Panc1 (cell line): ENCODE measurements around the gene NGB. TPM values are rescaled to one million over a fixed set of nuclear protein-coding genes. Genes with fewer than 3 reads are reported as not detected.

Experiments used
- ATAC-seq: fragments of 200-7000 bp; cut with Tn5 transposase; 2 replicates; pipeline ENCODE4 v1.9.1; 2020; ENCODE audit warnings: mild to moderate bottlenecking, moderate library complexity
- BruUV-seq: library from RNA; stranded (reverse); fragments of 400-500 nt; replicated peaks from 2 replicates; lab custom pipeline; 2021; lab: Mats Ljungman, UMichigan
- CTCF ChIA-PET: fragments of 300-600 bp; sonication (Branson Sonifier 250); formaldehyde crosslinking; loops from one replicate; lab custom pipeline; 2022; ENCODE audit warnings: antibody characterized with exemption; lab: Charles Lee
- POLR2A ChIA-PET: fragments of 300-600 bp; sonication (Branson Sonifier 250); formaldehyde crosslinking; loops from one replicate; lab custom pipeline; 2022; ENCODE audit warnings: antibody characterized with exemption; lab: Charles Lee
- DNase-seq: peaks from one replicate; pipeline ENCODE4 v3.0.0-alpha.2; 2010; ENCODE audit warnings: low read depth, low spot score
- H3K27ac ChIP-seq: 2 replicates; pipeline ENCODE4 v1.5.1; 2011; ENCODE audit warnings: mild to moderate bottlenecking, low read length, inconsistent platforms
- H3K27me3 ChIP-seq: fragments of 200-500 bp; sonication (Bioruptor generic); 2 replicates; pipeline ENCODE4 v1.6.0; 2014; ENCODE audit warnings: low read length, inconsistent platforms; ENCODE audit not compliant: control insufficient read depth, insufficient read depth
- H3K36me3 ChIP-seq: fragments of 200-500 bp; sonication (Bioruptor generic); 2 replicates; pipeline ENCODE4 v1.5.1; 2014; ENCODE audit warnings: inconsistent platforms, mild to moderate bottlenecking, low read length, moderate library complexity; ENCODE audit not compliant: control insufficient read depth, insufficient read depth
- H3K4me1 ChIP-seq: 2 replicates; pipeline ENCODE4 v1.5.1; 2011; ENCODE audit warnings: inconsistent platforms, mild to moderate bottlenecking, low read length, moderate library complexity; ENCODE audit not compliant: control insufficient read depth, insufficient read depth
- H3K4me3 ChIP-seq, 2 experiments: 2 replicates each; pipeline ENCODE4 v1.5.1; 2011 to 2012; ENCODE audit warnings: low read depth in 2 of 2, low read length in 2 of 2, mild to moderate bottlenecking in 2 of 2, inconsistent platforms in 1 of 2, moderate library complexity in 1 of 2
- H3K9me3 ChIP-seq: fragments of 200-500 bp; sonication (Bioruptor generic); 2 replicates; pipeline ENCODE4 v1.5.1; 2014; ENCODE audit warnings: low read depth, mild to moderate bottlenecking, inconsistent platforms, low read length, moderate library complexity; ENCODE audit not compliant: control insufficient read depth, insufficient read depth
- POLR2AphosphoS5 ChIP-seq: IDR thresholded peaks from 2 replicates; pipeline ENCODE4 v1.6.1; 2012; ENCODE audit warnings: mild to moderate bottlenecking, low read depth, low read length, moderate library complexity
- SIN3A ChIP-seq: IDR thresholded peaks from 2 replicates; pipeline ENCODE4 v1.6.1; 2012; ENCODE audit warnings: low read depth, mild to moderate bottlenecking, low read length, moderate library complexity, borderline replicate concordance; ENCODE audit not compliant: insufficient read depth
- TCF7L2 ChIP-seq: IDR thresholded peaks from 2 replicates; pipeline ENCODE4 v1.6.1; 2011; ENCODE audit warnings: mild to moderate bottlenecking, low read depth, low read length, inconsistent platforms
- in situ Hi-C: cut with HindIII; loops from 2 replicates; pipeline ENCODE4 v1.10.0; 2016; ENCODE audit warnings: low sequenced_read_pairs, low pct_unique_long_range_greater_than_20kb
- intact Hi-C: fragments of 100-400 bp; cut with micrococcal nuclease; formaldehyde crosslinking; loops from one replicate; pipeline ENCODE4 v1.10.0; 2022; ENCODE audit not compliant: unreplicated experiment
- total RNA-seq: library from RNA; stranded (reverse); gene quantifications from one replicate; pipeline ENCODE4 v1.2.1, GENCODE V29; 2021; ENCODE audit not compliant: unreplicated experiment
- TF ChIP-seq, protein P1 (sequence below), 2 experiments: IDR thresholded peaks; 2 replicates each; pipeline ENCODE4 v1.6.1; 2011 to 2012; ENCODE audit warnings: low read depth in 2 of 2, control low read depth in 1 of 2, low read length in 1 of 2, mild to moderate bottlenecking in 1 of 2, moderate library complexity in 1 of 2; ENCODE audit not compliant: insufficient read depth in 1 of 2
- TF ChIP-seq, protein P2 (sequence below): fragments of 450-650 bp; IDR thresholded peaks from 2 replicates; pipeline ENCODE4 v1.5.1; 2017; ENCODE audit warnings: mild to moderate bottlenecking

Gene NGB
- total RNA-seq, 1 experiment from 2014 or later: not detected

DNA sequence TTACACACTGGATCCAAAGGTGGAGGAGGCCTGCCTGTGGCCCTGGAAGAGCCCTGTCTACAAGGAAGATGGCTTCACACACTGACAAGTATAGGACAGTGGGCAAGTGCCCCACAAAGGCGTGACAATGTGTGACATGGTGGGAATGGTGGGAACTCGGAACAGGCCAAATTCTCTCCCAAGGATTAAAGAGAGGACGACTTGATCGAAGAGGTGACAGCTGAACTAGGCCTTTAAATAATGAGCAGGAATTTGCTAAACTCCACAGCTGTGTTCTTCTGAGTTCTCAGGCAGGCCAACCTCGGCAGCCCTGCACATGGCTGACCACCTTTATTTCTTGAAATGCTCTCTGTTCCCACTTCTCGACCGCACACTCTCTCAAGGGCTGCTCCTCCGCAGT is 25.9 kb upstream of the NGB start:
- TF ChIP-seq, protein P1, sequence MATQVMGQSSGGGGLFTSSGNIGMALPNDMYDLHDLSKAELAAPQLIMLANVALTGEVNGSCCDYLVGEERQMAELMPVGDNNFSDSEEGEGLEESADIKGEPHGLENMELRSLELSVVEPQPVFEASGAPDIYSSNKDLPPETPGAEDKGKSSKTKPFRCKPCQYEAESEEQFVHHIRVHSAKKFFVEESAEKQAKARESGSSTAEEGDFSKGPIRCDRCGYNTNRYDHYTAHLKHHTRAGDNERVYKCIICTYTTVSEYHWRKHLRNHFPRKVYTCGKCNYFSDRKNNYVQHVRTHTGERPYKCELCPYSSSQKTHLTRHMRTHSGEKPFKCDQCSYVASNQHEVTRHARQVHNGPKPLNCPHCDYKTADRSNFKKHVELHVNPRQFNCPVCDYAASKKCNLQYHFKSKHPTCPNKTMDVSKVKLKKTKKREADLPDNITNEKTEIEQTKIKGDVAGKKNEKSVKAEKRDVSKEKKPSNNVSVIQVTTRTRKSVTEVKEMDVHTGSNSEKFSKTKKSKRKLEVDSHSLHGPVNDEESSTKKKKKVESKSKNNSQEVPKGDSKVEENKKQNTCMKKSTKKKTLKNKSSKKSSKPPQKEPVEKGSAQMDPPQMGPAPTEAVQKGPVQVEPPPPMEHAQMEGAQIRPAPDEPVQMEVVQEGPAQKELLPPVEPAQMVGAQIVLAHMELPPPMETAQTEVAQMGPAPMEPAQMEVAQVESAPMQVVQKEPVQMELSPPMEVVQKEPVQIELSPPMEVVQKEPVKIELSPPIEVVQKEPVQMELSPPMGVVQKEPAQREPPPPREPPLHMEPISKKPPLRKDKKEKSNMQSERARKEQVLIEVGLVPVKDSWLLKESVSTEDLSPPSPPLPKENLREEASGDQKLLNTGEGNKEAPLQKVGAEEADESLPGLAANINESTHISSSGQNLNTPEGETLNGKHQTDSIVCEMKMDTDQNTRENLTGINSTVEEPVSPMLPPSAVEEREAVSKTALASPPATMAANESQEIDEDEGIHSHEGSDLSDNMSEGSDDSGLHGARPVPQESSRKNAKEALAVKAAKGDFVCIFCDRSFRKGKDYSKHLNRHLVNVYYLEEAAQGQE (IDR thresholded peaks at IDR 0.05; ENCODE audit: insufficient read depth in 1 of 2, low read depth in 2 of 2, low read length in 1 of 2): no peak
- TF ChIP-seq SIN3A (no peak), TCF7L2 (no peak), POLR2AphosphoS5 (no peak)
- TF ChIP-seq, protein P2, sequence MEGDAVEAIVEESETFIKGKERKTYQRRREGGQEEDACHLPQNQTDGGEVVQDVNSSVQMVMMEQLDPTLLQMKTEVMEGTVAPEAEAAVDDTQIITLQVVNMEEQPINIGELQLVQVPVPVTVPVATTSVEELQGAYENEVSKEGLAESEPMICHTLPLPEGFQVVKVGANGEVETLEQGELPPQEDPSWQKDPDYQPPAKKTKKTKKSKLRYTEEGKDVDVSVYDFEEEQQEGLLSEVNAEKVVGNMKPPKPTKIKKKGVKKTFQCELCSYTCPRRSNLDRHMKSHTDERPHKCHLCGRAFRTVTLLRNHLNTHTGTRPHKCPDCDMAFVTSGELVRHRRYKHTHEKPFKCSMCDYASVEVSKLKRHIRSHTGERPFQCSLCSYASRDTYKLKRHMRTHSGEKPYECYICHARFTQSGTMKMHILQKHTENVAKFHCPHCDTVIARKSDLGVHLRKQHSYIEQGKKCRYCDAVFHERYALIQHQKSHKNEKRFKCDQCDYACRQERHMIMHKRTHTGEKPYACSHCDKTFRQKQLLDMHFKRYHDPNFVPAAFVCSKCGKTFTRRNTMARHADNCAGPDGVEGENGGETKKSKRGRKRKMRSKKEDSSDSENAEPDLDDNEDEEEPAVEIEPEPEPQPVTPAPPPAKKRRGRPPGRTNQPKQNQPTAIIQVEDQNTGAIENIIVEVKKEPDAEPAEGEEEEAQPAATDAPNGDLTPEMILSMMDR: no peak
- no peaks in the 10 kb centered on the region for H3K27me3 ChIP-seq
- no TSS peak for BruUV-seq
- no peak overlapping the region for H3K27ac ChIP-seq
- ATAC-seq: no peak
- DNase-seq: no peak
- no peaks in the 10 kb centered on the region for H3K9me3 ChIP-seq
- in situ Hi-C loops: no loop called here
- no peaks in the 10 kb centered on the region for H3K4me1 ChIP-seq
- intact Hi-C loops: loop anchor here (5.0 kb wide), 1 partner anchor 145 kb away; no protein-coding TSS in a partner anchor
- ChIA-PET CTCF (no interaction called here), POLR2A (no interaction called here)
- no peak overlapping the region for H3K4me3 ChIP-seq
- no peaks in the 10 kb centered on the region; the same call in 1 of the 2 replicates for H3K36me3 ChIP-seq

DNA sequence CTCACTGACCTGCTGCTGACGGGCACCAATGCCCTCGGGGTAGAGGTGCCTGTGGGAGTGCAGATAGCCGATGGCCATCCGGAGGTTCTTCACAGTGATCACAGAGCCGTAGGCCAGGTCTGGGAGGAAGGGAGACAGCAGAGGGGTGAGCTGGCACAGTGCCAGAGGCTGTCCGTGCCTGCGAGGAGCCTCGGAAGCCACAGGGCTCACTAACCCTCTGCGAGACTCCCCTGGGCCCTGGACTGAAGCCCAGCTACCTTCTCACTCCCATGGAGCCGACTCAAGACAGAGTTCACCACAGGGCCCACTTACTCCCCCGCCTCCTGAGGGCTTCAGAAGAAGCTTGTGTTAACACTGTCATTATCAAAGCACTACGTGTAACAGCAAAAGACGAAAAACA is 25.1 kb upstream of the NGB start:
- Histone ChIP-seq H3K27me3 (no peaks in the 10 kb centered on the region), H3K4me3 (no peak overlapping the region), H3K27ac (no peak overlapping the region), H3K36me3 (no peaks in the 10 kb centered on the region; the same call in 1 of the 2 replicates), H3K4me1 (no peaks in the 10 kb centered on the region), H3K9me3 (no peaks in the 10 kb centered on the region)
- CTCF ChIA-PET: no interaction called here
- intact Hi-C loops: loop anchor here (5.0 kb wide), 1 partner anchor 144 kb away; no protein-coding TSS in a partner anchor
- POLR2A ChIA-PET: no interaction called here
- ATAC-seq (no peak), DNase-seq (no peak)
- no TSS peak for BruUV-seq
- in situ Hi-C loops: no loop called here
- TF ChIP-seq POLR2AphosphoS5 (no peak), TCF7L2 (no peak), SIN3A (no peak)
- TF ChIP-seq, protein P2: no peak
- TF ChIP-seq, protein P1 (IDR thresholded peaks at IDR 0.05; ENCODE audit: insufficient read depth in 1 of 2, low read depth in 2 of 2, low read length in 1 of 2): no peak
